Chondrocyte (in vitro differentiated cells): Measurements from ENCODE around the gene CENPU. TPM values are rescaled to one million over a fixed set of nuclear protein-coding genes. Genes with fewer than 3 reads are reported as not detected.

ENCODE experiments used
- DNase-seq: peaks from one replicate; pipeline ENCODE4 v3.0.0; 2021; ENCODE audit warnings: mixed read lengths, low spot score
- H3K27ac Mint-ChIP-seq: one replicate; pipeline ENCODE4 v1.8.0; 2021; ENCODE audit warnings: mild to moderate bottlenecking, moderate library complexity, mixed read lengths; ENCODE audit not compliant: unreplicated experiment
- H3K27me3 Mint-ChIP-seq: 2 replicates; pipeline ENCODE4 v1.8.0; 2021; ENCODE audit warnings: low read depth, mixed read lengths
- H3K36me3 Mint-ChIP-seq: 2 replicates; pipeline ENCODE4 v1.8.0; 2021; ENCODE audit warnings: low read depth, mixed read lengths
- H3K4me1 Mint-ChIP-seq: 2 replicates; pipeline ENCODE4 v1.8.0; 2021; ENCODE audit warnings: low read depth, mild to moderate bottlenecking, mixed read lengths
- H3K4me3 Mint-ChIP-seq: one replicate; pipeline ENCODE4 v1.8.0; 2021; ENCODE audit warnings: mild to moderate bottlenecking, moderate library complexity, mixed read lengths; ENCODE audit not compliant: unreplicated experiment
- H3K9me3 Mint-ChIP-seq: 2 replicates; pipeline ENCODE4 v1.8.0; 2021; ENCODE audit warnings: low read depth, mixed read lengths
- total RNA-seq: library from RNA; stranded (reverse); gene quantifications from 3 replicates; pipeline ENCODE4 v1.2.1, GENCODE V29; 2021
- TF ChIP-seq, protein P1 (sequence below): fragments of 200-600 bp; sonication (generic); IDR thresholded peaks from 2 replicates; pipeline ENCODE4 v1.5.0; 2021; ENCODE audit warnings: antibody characterized with exemption, mild to moderate bottlenecking, moderate library complexity

The CENPU gene
- total RNA-seq, 1 donor from 2014 or later, result 5.7 TPM

DNA sequence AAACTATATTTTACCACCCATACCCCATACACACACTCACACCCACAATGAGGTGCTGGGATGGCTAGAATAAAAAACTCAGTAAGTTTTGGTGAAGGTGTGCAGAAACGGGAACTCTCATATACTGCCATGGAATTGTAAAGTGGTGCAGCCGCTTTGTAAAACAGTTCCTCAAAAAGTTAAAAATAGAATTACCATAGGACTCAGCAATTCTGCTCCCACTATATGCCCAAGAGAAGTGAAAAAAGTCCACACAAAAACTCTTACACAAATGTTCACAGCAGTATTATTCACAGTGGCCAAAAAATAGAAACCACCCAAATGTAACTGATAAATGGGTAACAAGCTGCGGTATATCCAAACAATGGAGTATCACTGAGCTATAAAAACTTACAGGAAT lies 6.5 kb downstream of the CENPU start:
- peaks cover 7% of the 10 kb centered on the region for H3K36me3 Mint-ChIP-seq
- no peak for DNase-seq
- peaks cover 25% of the 10 kb centered on the region for H3K4me1 Mint-ChIP-seq
- H3K9me3 Mint-ChIP-seq, result peaks cover 4% of the 10 kb centered on the region
- no peak overlapping the region for H3K4me3 Mint-ChIP-seq
- TF ChIP-seq, protein P1, sequence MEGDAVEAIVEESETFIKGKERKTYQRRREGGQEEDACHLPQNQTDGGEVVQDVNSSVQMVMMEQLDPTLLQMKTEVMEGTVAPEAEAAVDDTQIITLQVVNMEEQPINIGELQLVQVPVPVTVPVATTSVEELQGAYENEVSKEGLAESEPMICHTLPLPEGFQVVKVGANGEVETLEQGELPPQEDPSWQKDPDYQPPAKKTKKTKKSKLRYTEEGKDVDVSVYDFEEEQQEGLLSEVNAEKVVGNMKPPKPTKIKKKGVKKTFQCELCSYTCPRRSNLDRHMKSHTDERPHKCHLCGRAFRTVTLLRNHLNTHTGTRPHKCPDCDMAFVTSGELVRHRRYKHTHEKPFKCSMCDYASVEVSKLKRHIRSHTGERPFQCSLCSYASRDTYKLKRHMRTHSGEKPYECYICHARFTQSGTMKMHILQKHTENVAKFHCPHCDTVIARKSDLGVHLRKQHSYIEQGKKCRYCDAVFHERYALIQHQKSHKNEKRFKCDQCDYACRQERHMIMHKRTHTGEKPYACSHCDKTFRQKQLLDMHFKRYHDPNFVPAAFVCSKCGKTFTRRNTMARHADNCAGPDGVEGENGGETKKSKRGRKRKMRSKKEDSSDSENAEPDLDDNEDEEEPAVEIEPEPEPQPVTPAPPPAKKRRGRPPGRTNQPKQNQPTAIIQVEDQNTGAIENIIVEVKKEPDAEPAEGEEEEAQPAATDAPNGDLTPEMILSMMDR, result no peak
- H3K27ac Mint-ChIP-seq, result no peak overlapping the region
- H3K27me3 Mint-ChIP-seq, result no peaks in the 10 kb centered on the region

DNA sequence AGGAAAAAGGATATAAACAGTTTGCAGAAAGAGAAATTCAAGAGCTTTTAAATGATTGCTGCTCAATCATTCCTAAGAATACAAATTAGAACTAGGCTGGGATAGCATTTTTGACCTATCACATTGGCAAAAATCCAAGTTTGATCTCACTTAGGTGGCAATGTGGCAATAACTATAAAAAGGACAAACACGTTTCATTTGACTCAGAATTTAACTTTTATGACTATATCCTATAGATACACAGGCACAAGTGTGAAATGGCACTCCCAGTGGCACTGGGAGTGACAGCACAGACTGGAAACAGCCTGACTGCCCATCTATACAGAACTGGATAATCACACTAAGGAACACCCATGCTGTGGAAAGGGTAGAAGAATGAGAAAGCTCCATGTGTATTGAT lies 11.1 kb downstream of the CENPU start:
- Mint-ChIP-seq H3K36me3 (peaks cover 21% of the 10 kb centered on the region), H3K9me3 (peaks cover 16% of the 10 kb centered on the region), H3K4me1 (no peaks in the 10 kb centered on the region), H3K4me3 (no peak overlapping the region), H3K27ac (no peak overlapping the region), H3K27me3 (no peaks in the 10 kb centered on the region)
- DNase-seq, result no peak
- TF ChIP-seq, protein P1, result peak; percentile 42

DNA sequence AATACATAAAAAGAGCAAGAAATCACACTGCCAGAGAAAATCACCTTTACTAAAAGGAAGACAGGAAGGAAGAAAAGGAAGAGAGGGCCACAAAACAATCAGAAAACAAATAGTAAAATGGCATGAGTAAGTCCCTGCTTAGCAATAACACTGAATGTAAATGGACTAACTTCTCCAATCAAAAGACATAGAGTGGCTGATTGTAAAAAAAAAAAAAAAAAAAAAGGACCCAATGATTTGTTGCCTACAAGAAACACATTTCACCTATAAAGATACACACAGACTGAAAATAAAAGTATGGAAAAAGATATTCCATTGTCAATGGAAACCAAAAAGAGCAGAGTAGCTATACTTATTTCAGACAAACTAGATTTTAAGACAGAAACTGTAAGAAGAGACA lies 12.6 kb downstream of the CENPU start:
- Mint-ChIP-seq H3K9me3 (peaks cover 14% of the 10 kb centered on the region), H3K36me3 (peaks cover 16% of the 10 kb centered on the region), H3K4me1 (peaks cover 10% of the 10 kb centered on the region), H3K4me3 (no peak overlapping the region), H3K27me3 (no peaks in the 10 kb centered on the region), H3K27ac (no peak overlapping the region)
- no peak for DNase-seq
- TF ChIP-seq, protein P1, result no peak

DNA sequence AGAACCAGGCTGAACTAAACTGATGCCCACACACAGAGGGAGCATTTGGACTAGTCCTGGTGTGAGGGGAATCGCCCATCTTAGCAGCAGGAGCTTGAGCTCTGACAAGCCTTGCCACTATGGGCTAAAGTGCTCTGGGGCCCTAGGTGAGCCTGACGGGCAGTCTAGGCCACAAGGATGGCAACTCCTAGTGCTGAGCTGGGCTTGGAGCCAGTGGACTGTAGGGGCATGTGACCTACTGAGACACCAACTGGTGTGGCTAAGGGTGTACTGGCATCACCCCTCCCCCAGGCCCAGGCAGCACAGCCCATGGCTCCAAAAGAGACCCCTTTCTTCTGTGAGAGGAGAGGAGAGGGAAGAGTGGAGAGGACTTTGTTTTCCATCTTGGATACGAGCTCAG lies 14.5 kb downstream of the CENPU start:
- Mint-ChIP-seq H3K9me3 (peaks cover 14% of the 10 kb centered on the region), H3K27me3 (no peaks in the 10 kb centered on the region), H3K4me3 (no peak overlapping the region), H3K4me1 (peaks cover 10% of the 10 kb centered on the region), H3K27ac (no peak overlapping the region), H3K36me3 (peaks cover 16% of the 10 kb centered on the region)
- no peak for DNase-seq
- TF ChIP-seq, protein P1, result no peak

DNA sequence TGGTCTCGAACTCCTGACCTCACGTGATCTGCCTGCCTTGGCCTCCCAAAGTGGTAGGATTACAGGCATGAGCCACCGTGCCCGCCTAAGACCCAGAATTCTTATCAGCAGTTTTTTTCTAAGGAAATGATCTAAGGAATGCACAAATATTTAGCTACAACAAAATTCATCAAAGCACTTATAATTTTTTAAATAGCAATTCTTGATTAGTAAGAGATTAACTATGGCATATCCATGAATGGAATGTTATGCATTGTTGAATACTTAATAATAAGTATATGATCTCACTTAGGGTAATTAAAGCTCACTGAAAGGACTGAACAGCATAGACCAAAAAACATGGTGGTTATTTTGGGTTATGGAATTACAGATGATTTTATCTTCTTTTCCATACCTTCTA lies 18.4 kb downstream of the CENPU start:
- Mint-ChIP-seq H3K27me3 (no peaks in the 10 kb centered on the region), H3K27ac (no peak overlapping the region), H3K9me3 (no peaks in the 10 kb centered on the region), H3K36me3 (peaks cover 4% of the 10 kb centered on the region), H3K4me3 (no peak overlapping the region), H3K4me1 (peaks cover 16% of the 10 kb centered on the region)
- TF ChIP-seq, protein P1, result no peak
- DNase-seq, result no peak
